Parathyroid adenoma (tissue), 2 donors: ENCODE data around the gene VWA1.
"Not testable (repeated sequence)": the region's sequence is repeated elsewhere in the genome, so short reads cannot be mapped to it uniquely, and the experiment has no call there.

Source experiments
- H2AFZ ChIP-seq: fragments of 300-600 bp; sonication (generic); one replicate; pipeline ENCODE4 v1.7.0; 2017; ENCODE audit warnings: antibody characterized with exemption, mild to moderate bottlenecking
- H3K27ac ChIP-seq: fragments of 300-600 bp; sonication (generic); one replicate; pipeline ENCODE4 v1.7.0; 2017
- H3K27me3 ChIP-seq: fragments of 300-600 bp; sonication (generic); one replicate; pipeline ENCODE4 v1.7.0; 2017; ENCODE audit warnings: low read length; ENCODE audit not compliant: control insufficient read depth, insufficient read depth
- H3K36me3 ChIP-seq: fragments of 300-600 bp; sonication (generic); one replicate; pipeline ENCODE4 v1.7.0; 2017; ENCODE audit warnings: low read length; ENCODE audit not compliant: control insufficient read depth, insufficient read depth
- H3K4me1 ChIP-seq: fragments of 300-600 bp; sonication (generic); one replicate; pipeline ENCODE4 v1.7.0; 2017; ENCODE audit warnings: control low read depth
- H3K4me2 ChIP-seq: fragments of 300-600 bp; sonication (generic); one replicate; pipeline ENCODE4 v1.7.0; 2017; ENCODE audit warnings: low read length
- H3K4me3 ChIP-seq: fragments of 300-600 bp; sonication (generic); one replicate; pipeline ENCODE4 v1.7.0; 2017; ENCODE audit warnings: low read depth, low read length
- H3K79me2 ChIP-seq: fragments of 300-600 bp; sonication (generic); one replicate; pipeline ENCODE4 v1.7.0; 2017; ENCODE audit warnings: control low read depth
- H3K9ac ChIP-seq: fragments of 300-600 bp; sonication (generic); one replicate; pipeline ENCODE4 v1.7.0; 2017; ENCODE audit warnings: mild to moderate bottlenecking
- H3K9me3 ChIP-seq: fragments of 300-600 bp; sonication (generic); one replicate; pipeline ENCODE4 v1.7.0; 2017; ENCODE audit warnings: low read length; ENCODE audit not compliant: control insufficient read depth
- TF ChIP-seq, protein P1 (sequence below): fragments of 300-600 bp; sonication (generic); IDR thresholded peaks from one replicate; pipeline ENCODE4 v1.7.0; 2017; ENCODE audit warnings: antibody characterized with exemption, mild to moderate bottlenecking
- donor health status: primary hyperparathyroidism.

VWA1 gene

GRCh38 chr1:1459711-1460110, 24.2 kb downstream of the VWA1 start:
- not testable (repeated sequence) for H3K9me3 ChIP-seq, H3K4me3 ChIP-seq, H3K27me3 ChIP-seq, H2AFZ ChIP-seq, H3K4me2 ChIP-seq, H3K36me3 ChIP-seq, H3K4me1 ChIP-seq, H3K79me2 ChIP-seq, H3K27ac ChIP-seq, H3K9ac ChIP-seq

DNA sequence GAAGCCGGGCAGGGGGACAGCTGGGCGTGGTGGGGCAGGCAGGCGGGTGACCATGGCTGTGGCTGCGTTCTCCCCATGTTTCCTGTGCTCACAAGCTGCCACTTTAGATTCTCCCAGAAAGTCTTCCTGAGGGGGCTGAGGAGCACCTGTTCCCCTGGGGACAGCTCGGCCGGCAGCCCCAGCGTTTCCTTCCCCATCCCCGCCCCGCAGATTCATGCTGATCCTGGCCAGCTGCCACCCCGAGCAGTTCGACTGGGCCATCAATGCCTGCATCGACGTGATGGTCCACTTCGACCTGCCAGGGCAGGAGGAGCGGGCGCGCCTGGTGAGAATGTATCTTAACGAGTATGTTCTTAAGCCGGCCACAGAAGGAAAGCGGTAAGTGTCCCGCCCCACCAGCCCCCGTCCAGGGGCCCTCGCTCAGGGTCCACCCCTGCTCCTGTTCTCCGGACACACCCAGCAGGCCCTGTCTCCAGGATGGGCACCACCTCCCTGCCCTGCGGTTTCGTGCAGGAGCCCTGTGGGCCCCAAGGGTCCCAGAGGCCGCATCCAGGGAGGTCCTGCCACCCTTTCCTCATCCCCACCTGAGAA, 25.1 kb downstream of the VWA1 start:
- H3K79me2 ChIP-seq = no peaks in the 10 kb centered on the region
- no peak overlapping the region for H3K27ac ChIP-seq
- H3K27me3 ChIP-seq = no peaks in the 10 kb centered on the region
- TF ChIP-seq, protein P1, sequence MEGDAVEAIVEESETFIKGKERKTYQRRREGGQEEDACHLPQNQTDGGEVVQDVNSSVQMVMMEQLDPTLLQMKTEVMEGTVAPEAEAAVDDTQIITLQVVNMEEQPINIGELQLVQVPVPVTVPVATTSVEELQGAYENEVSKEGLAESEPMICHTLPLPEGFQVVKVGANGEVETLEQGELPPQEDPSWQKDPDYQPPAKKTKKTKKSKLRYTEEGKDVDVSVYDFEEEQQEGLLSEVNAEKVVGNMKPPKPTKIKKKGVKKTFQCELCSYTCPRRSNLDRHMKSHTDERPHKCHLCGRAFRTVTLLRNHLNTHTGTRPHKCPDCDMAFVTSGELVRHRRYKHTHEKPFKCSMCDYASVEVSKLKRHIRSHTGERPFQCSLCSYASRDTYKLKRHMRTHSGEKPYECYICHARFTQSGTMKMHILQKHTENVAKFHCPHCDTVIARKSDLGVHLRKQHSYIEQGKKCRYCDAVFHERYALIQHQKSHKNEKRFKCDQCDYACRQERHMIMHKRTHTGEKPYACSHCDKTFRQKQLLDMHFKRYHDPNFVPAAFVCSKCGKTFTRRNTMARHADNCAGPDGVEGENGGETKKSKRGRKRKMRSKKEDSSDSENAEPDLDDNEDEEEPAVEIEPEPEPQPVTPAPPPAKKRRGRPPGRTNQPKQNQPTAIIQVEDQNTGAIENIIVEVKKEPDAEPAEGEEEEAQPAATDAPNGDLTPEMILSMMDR = no peak
- H3K9ac ChIP-seq = no peak overlapping the region
- no peak overlapping the region for H3K4me3 ChIP-seq
- no peak overlapping the region for H2AFZ ChIP-seq
- H3K9me3 ChIP-seq = no peaks in the 10 kb centered on the region
- H3K36me3 ChIP-seq = no peaks in the 10 kb centered on the region
- H3K4me2 ChIP-seq = no peak overlapping the region
- H3K4me1 ChIP-seq = no peaks in the 10 kb centered on the region

GRCh38 chr1:1461721-1462317, 26.3 kb downstream of the VWA1 start:
- Histone ChIP-seq H3K4me2 (no peak overlapping the region), H3K4me1 (no peaks in the 10 kb centered on the region), H3K79me2 (no peaks in the 10 kb centered on the region), H3K27me3 (no peaks in the 10 kb centered on the region), H3K4me3 (no peak overlapping the region), H3K9me3 (no peaks in the 10 kb centered on the region), H2AFZ (no peak overlapping the region), H3K9ac (no peak overlapping the region), H3K27ac (no peak overlapping the region), H3K36me3 (no peaks in the 10 kb centered on the region)
- TF ChIP-seq, protein P1 = no peak

DNA sequence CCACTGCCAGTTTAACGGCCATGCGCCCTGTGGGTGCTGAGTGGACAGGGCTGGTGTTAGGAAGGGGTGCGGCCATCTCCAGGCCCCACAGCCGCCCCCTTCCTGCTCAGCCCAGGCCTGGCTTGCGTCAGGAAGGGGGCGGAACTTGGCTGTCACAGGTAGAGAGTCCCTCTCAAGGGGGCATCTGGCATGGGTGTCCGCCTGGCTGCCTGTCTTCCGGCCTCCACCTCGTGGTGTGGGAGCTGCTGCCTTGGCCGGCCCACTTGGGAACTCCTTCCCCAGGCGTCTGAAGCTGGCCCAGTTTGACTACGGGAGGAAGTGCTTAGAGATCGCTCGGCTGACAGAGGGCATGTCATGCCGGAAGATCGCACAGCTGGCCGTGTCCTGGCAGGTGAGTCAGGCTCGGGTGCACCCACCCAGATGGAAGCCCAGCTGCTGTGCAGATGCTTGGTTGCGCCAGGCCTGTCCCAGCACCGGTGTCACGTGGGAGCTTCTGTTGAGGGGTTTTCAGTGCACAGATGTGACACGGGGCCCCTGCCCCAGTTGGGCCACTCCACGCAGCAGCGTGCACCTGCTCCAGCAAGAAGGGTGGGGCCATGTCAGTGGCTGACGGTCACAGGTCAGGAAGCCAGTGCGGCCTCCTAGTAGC, 27.0 kb downstream of the VWA1 start:
- Histone ChIP-seq H3K4me3 (no peak overlapping the region), H2AFZ (no peak overlapping the region), H3K27me3 (no peaks in the 10 kb centered on the region), H3K27ac (no peak overlapping the region), H3K9me3 (no peaks in the 10 kb centered on the region), H3K4me2 (no peak overlapping the region), H3K36me3 (no peaks in the 10 kb centered on the region), H3K9ac (no peak overlapping the region), H3K4me1 (no peaks in the 10 kb centered on the region), H3K79me2 (no peaks in the 10 kb centered on the region)
- TF ChIP-seq, protein P1 = no peak

- H3K27me3 ChIP-seq = no peaks in the 10 kb centered on the region
- no peaks in the 10 kb centered on the region for H3K4me1 ChIP-seq
- no peak overlapping the region for H3K4me2 ChIP-seq
- H3K9ac ChIP-seq = no peak overlapping the region
- H3K36me3 ChIP-seq = no peaks in the 10 kb centered on the region
- no peak overlapping the region for H3K4me3 ChIP-seq
- no peak overlapping the region for H3K27ac ChIP-seq
- TF ChIP-seq, protein P1 = no peak
- no peaks in the 10 kb centered on the region for H3K79me2 ChIP-seq
- H2AFZ ChIP-seq = no peak overlapping the region
- H3K9me3 ChIP-seq = no peaks in the 10 kb centered on the region
Observed at GRCh38 chr1:1463312-1463711, 27.8 kb downstream of the VWA1 start.

- not testable (repeated sequence) for H3K4me3 ChIP-seq, H3K4me1 ChIP-seq, H3K27me3 ChIP-seq, H3K79me2 ChIP-seq, H3K27ac ChIP-seq, H3K9ac ChIP-seq, H3K36me3 ChIP-seq, H3K4me2 ChIP-seq, H2AFZ ChIP-seq, H3K9me3 ChIP-seq
Observed at GRCh38 chr1:1468196-1468985, 32.9 kb downstream of the VWA1 start.
